Fibroblast of lung (primary cell): ENCODE results near the gene PDAP1. TPM values are rescaled to one million over a fixed set of nuclear protein-coding genes. Genes with fewer than 3 reads are reported as not detected.

Source experiments
- DNase-seq, 2 donors: peaks; one replicate each; pipeline versions ENCODE4 v3.0.0 to v3.0.0-alpha.2; 2010; ENCODE audit warnings: low read depth in 2 of 2
- H2AFZ ChIP-seq: 2 replicates; pipeline ENCODE4 v1.5.1; 2012; ENCODE audit warnings: low read length, control low read depth, inconsistent platforms
- H3K27ac ChIP-seq: 2 replicates; pipeline ENCODE4 v1.5.1; 2011; ENCODE audit warnings: low read length, control low read depth; ENCODE audit not compliant: insufficient read depth
- H3K27me3 ChIP-seq: 2 replicates; pipeline ENCODE4 v1.5.1; 2011; ENCODE audit warnings: mild to moderate bottlenecking, low read length; ENCODE audit not compliant: control insufficient read depth, insufficient read depth
- H3K36me3 ChIP-seq: 2 replicates; pipeline ENCODE4 v1.5.1; 2011; ENCODE audit warnings: low read length; ENCODE audit not compliant: control insufficient read depth, insufficient read depth
- H3K4me1 ChIP-seq: 2 replicates; pipeline ENCODE4 v1.5.1; 2011; ENCODE audit warnings: low read length; ENCODE audit not compliant: control insufficient read depth, insufficient read depth; ENCODE audit errors: extremely low read depth
- H3K4me2 ChIP-seq: 2 replicates; pipeline ENCODE4 v1.5.1; 2011; ENCODE audit warnings: low read length, control low read depth; ENCODE audit not compliant: insufficient read depth; ENCODE audit errors: extremely low read depth
- H3K4me3 ChIP-seq, 4 experiments: fragments of 200-600 bp in 1 of 4; sonication (generic) in 1 of 4; replicated peaks in 1 of 4; 2 replicates each; pipeline ENCODE4 v1.5.1; 2011 to 2016; ENCODE audit warnings: low read length in 4 of 4, low read depth in 3 of 4, mild to moderate bottlenecking in 3 of 4, control low read depth in 2 of 4, inconsistent platforms in 1 of 4, mixed read lengths in 1 of 4; ENCODE audit not compliant: insufficient read depth in 1 of 4; ENCODE audit errors: control extremely low read depth in 1 of 4
- H3K79me2 ChIP-seq: 2 replicates; pipeline ENCODE4 v1.5.1; 2012; ENCODE audit warnings: mild to moderate bottlenecking, low read length, inconsistent platforms; ENCODE audit not compliant: control insufficient read depth, insufficient read depth
- H3K9ac ChIP-seq: 2 replicates; pipeline ENCODE4 v1.5.1; 2011; ENCODE audit warnings: mild to moderate bottlenecking, low read length, control low read depth; ENCODE audit not compliant: insufficient read depth
- H3K9me3 ChIP-seq: 2 replicates; pipeline ENCODE4 v1.5.1; 2012; ENCODE audit warnings: low read depth, low read length; ENCODE audit not compliant: control insufficient read depth, insufficient read depth
- H4K20me1 ChIP-seq: 2 replicates; pipeline ENCODE4 v1.5.1; 2011; ENCODE audit warnings: low read length; ENCODE audit not compliant: control insufficient read depth, insufficient read depth; ENCODE audit errors: extremely low read depth
- EZH2 ChIP-seq: IDR thresholded peaks from 2 replicates; pipeline ENCODE4 v1.5.1; 2012; ENCODE audit warnings: low read length, control low read depth, mild to moderate bottlenecking; ENCODE audit errors: missing control alignments
- polyA plus RNA-seq, 2 donors: library from polyadenylated mRNA; depleted of rRNA in 1 of 2; stranded (reverse) in 1 of 2; unstranded in 1 of 2; fragments of >200 nt; gene quantifications; 2 replicates each; pipeline ENCODE4 v1.2.1, GENCODE V29; 2011 to 2012; ENCODE audit warnings: missing spikeins in 1 of 2
- total RNA-seq: library from RNA; depleted of rRNA; stranded (reverse); fragments of >200 nt; gene quantifications from 2 replicates; pipeline ENCODE4 v1.2.1, GENCODE V29; 2014
- TF ChIP-seq, protein P1 (sequence below), 2 donors: IDR thresholded peaks in 1 of 2; conservative IDR thresholded peaks in 1 of 2; 1 replicate in 1 of 2; 2 replicates in 1 of 2; pipeline ENCODE4 v1.5.1; 2011 to 2012; ENCODE audit warnings: low read length in 2 of 2, control low read depth in 1 of 2, inconsistent platforms in 1 of 2, low read depth in 1 of 2, mild to moderate bottlenecking in 1 of 2

Gene PDAP1
- total and polyA plus RNA-seq, 2 donors (not counting 1 experiment from before 2014, with no cell fraction given): 29.6 to 105 TPM

DNA sequence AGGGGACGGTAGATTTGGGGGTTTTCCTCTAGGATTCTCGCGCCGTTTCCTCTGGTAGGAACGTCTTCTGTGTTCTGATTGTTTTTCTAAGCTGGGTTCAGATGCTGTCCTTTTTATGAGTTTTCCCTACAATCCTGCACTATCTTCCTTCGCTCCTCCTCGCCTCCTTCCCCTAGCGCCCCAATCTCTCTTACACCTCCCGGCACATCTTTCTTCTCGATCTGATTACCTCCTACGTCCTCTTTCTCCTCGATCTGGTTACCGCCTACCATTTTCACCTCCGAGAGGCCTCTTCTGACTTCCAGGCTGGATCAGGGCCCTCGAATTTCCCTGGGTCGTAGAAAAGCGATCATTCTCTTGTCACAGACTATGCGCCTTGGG is 785 bp upstream of the PDAP1 start:
- no peaks in the 10 kb centered on the region for H3K9me3 ChIP-seq
- H3K4me3 ChIP-seq: peak overlapping the region; percentile 65 to 98 (median 86)
- peaks cover 67% of the 10 kb centered on the region for H3K79me2 ChIP-seq
- peak overlapping the region; percentile 99 for H3K27ac ChIP-seq
- H3K9ac ChIP-seq: peak overlapping the region; percentile 99
- no peaks in the 10 kb centered on the region for H3K27me3 ChIP-seq
- TF ChIP-seq, protein P1, sequence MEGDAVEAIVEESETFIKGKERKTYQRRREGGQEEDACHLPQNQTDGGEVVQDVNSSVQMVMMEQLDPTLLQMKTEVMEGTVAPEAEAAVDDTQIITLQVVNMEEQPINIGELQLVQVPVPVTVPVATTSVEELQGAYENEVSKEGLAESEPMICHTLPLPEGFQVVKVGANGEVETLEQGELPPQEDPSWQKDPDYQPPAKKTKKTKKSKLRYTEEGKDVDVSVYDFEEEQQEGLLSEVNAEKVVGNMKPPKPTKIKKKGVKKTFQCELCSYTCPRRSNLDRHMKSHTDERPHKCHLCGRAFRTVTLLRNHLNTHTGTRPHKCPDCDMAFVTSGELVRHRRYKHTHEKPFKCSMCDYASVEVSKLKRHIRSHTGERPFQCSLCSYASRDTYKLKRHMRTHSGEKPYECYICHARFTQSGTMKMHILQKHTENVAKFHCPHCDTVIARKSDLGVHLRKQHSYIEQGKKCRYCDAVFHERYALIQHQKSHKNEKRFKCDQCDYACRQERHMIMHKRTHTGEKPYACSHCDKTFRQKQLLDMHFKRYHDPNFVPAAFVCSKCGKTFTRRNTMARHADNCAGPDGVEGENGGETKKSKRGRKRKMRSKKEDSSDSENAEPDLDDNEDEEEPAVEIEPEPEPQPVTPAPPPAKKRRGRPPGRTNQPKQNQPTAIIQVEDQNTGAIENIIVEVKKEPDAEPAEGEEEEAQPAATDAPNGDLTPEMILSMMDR (conservative IDR thresholded peaks at IDR 0.05 in 1 of 2, IDR thresholded peaks at IDR 0.05 in 1 of 2; ENCODE audit: low read depth in 1 of 2, low read length in 2 of 2): no peak
- TF ChIP-seq EZH2: no peak
- H2AFZ ChIP-seq: no peak overlapping the region
- H3K4me1 ChIP-seq: peaks cover 16% of the 10 kb centered on the region
- peaks cover 8% of the 10 kb centered on the region for H3K36me3 ChIP-seq
- peak overlapping the region; percentile 79 for H3K4me2 ChIP-seq
- DNase-seq: no peak
- H4K20me1 ChIP-seq: no peaks in the 10 kb centered on the region

DNA sequence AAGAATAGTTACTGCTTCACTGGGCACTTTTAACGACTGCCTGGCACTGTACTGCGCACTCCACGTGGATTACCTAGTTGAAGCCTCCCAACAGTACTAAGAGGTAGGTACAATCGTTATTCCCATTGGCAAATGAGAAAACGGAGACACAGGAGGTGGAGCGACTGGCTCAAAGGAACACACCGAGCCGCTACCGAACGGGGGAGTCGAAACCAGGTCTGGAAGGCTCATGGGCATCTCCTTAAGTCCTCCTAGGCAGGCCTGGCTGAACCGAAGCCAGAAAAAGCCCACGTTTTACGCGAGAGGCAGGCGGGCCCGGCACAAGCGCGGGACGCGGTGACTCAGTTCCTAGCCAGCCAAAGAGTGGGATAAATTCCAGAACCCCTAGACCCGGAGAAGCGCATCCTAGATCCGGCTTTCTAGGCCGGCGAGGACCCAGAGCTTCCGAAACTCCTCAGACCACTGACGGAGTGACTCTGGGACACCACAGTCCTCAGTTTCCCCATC is 472 bp downstream of the PDAP1 start:
- Histone ChIP-seq H3K27ac (peak overlapping the region; percentile 99), H3K36me3 (peaks cover 10% of the 10 kb centered on the region), H3K27me3 (no peaks in the 10 kb centered on the region), H2AFZ (peak overlapping the region; percentile 58), H3K79me2 (peaks cover 79% of the 10 kb centered on the region), H3K9me3 (no peaks in the 10 kb centered on the region), H3K4me2 (peak overlapping the region; percentile 100), H4K20me1 (no peaks in the 10 kb centered on the region), H3K4me3 (peak overlapping the region; percentile 65 to 99 (median 86)), H3K4me1 (peaks cover 16% of the 10 kb centered on the region), H3K9ac (peak overlapping the region; percentile 99)
- DNase-seq: peak; percentile 77 to 86
- no peak for TF ChIP-seq EZH2
- TF ChIP-seq, protein P1 (conservative IDR thresholded peaks at IDR 0.05 in 1 of 2, IDR thresholded peaks at IDR 0.05 in 1 of 2; ENCODE audit: low read depth in 1 of 2, low read length in 2 of 2): no peak

DNA sequence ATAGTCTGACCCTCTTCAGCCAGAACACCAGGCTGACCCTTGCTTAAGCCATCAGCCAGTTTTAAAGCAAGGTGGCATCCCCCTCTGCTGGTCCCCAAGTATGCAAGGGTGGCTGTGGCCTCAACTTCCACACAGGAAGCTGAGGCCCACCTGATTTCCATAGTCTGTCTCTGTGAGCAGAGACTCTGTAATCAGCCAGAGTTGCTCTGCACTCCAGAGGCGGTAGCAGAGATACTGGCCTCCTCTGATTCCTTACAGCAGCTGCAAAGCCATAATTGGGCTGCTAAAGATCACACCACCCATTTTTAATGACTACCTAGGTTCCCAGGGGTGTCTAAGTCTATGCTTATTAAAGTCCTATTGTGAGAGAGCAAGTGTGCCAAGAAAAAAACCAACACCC is 1.8 kb downstream of the PDAP1 start:
- H3K9ac ChIP-seq: no peak overlapping the region
- DNase-seq: no peak
- no peak overlapping the region for H2AFZ ChIP-seq
- H3K79me2 ChIP-seq: peaks cover 80% of the 10 kb centered on the region
- H3K27ac ChIP-seq: no peak overlapping the region
- TF ChIP-seq, protein P1 (conservative IDR thresholded peaks at IDR 0.05 in 1 of 2, IDR thresholded peaks at IDR 0.05 in 1 of 2; ENCODE audit: low read depth in 1 of 2, low read length in 2 of 2): no peak
- peak overlapping the region; percentile 100 for H3K4me2 ChIP-seq
- peaks cover 10% of the 10 kb centered on the region for H3K36me3 ChIP-seq
- no peaks in the 10 kb centered on the region for H3K27me3 ChIP-seq
- H3K4me3 ChIP-seq: peak overlapping the region in 2 of 4 experiments; percentile 98 to 99
- no peaks in the 10 kb centered on the region for H3K9me3 ChIP-seq
- no peaks in the 10 kb centered on the region for H4K20me1 ChIP-seq
- H3K4me1 ChIP-seq: peaks cover 16% of the 10 kb centered on the region
